NCI-H1694 treated with DMSO at 0.1 percent for 48 hours (cell line): ENCODE data around the gene CCDC14.
"Not testable (repeated sequence)": the region's sequence is repeated elsewhere in the genome, so short reads cannot be mapped to it uniquely, and the experiment has no call there.

Experiments used
- DNase-seq: peaks from one replicate; lab custom pipeline; 2025; lab: John Stamatoyannopoulos, UW

CCDC14 gene

DNA sequence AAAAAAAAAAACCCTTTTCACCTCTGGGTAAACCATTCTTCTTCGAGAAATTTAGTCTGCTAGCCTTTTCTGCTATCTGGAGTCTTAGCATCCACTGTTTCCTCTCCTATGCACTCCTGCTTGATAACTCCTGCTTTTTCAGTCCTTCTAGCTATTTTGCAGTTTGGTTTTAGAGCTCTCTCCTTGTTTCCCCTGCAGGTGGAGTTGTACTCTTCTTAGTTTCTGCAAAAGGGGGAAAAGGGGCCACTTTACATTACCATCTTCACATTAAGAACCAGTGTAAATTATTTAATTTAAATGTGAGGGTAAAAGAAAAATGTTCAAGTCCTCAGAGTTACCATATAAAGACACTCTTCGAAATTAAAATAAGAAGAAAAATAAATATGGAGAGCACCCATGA lies 53.3 kb downstream of the CCDC14 start:
- DNase-seq, result no peak

DNA sequence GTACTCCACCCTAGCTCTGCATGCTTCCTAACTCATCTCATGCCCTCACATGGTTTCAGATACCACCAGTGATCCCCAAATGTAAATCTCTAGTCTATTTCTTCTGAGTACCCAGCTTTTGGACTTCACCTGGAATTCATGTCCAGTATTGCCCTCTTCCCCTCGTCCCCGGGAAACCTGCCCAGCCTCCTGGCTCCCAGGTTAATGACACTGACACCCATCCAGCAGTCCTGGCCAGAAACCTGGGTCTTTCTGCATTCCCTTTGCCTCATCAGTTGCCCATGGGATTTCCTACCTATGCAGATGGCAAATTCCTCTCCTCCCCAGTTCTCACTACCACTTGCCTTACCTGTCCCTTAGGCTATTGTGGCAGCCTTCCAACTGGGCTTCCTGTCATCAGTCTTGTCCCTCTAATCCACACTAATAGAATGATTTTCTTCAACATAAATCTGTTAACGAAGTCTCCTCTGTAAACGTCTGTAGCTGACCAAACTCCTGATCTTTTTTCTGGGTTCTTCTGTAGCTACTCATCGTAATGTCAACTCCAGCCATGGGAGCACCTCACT lies 61.6 kb downstream of the CCDC14 start:
- no peak for DNase-seq

DNA sequence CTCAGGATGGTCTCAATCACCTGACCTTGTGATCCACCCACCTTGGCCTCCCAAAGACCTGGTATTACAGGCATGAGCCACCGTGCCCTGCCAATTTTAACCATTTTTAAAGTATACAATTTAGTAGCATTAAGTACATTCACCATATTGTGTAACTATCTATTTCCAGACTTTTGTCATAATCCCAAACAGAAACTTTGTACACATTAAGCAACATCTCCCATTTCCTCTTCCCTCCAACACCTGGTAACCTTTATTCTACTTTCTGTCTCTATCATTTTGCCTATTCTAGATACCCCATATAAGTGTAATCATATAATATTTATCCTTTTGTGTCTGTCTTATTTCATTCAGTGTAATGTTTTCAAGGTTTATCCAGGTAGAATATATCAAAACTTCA lies 68.0 kb downstream of the CCDC14 start:
- no peak for DNase-seq

DNA sequence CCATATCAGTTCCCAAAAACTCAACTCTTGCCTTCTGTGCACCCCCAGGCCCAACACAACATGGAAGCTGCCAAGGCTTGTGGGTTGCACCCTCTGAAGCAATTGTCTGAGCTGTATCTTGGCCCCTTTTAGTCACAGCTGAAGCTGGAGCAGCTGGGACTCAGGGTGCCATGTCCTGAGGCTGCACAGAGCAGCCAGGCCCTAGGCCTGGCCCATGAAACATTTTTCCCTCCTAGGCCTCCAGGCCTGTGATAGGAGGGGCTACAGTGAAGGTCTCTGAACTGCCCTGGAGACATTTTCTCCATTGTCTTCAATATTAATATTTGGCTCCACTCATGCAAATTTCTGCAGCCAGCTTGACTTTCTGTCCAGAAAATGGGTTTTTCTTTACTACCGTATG lies 68.8 kb downstream of the CCDC14 start:
- no peak for DNase-seq

DNA sequence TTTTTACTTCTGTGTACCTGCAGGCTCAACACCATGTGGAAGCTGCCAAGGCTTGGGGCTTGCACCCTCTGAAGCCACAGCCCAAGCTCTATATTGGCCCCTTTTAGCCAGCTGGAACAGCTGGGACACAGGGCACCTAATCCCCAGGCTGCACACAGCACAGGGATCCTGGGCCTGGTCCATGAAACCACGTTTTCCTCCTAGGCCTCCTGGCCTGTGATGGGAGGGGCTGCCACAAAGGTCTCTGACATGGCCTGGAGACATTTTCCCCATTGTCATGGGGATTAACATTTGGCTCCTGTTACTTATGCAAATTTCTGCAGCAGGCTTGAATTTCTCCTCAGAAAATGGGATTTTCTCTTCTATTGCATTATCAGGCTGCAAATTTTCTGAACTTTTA lies 70.0 kb downstream of the CCDC14 start:
- not testable (repeated sequence) for DNase-seq

DNA sequence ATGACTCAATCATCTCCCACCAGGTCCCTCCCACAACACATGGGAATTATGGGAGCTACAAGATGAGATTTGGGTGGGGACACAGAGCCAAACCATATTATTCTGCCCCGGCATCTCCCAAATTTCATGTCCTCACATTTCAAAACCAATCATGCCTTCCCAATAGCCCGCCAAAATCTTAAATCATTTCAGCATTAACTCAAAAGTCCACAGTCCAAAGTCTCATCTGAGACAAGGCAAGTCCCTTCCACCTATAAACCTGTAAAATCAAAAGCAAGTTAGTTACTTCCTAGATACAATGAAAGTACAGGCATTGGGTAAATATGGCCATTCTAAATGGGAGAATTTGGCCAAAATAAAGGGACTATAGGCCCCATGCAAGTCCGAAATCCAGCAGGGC lies 70.9 kb downstream of the CCDC14 start:
- DNase-seq, result not testable (repeated sequence)

DNA sequence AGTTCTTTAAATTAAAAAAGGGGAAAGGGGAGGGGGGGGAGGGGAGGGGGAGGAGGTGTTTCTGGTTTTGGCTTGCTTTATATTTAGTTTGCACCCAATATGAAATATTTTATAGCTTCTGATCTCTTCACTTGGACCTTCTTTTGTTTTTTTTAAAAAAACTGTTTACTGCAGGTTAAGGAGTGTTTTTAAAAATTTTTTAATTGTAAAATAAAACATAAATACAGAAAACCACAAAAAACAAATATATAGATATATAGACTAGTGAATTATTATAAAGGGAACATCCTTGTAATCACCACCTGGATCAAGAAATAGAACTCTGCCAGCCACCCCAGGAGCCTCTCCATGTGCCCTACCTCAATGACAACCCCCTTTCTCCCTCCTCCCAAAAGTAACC lies 76.0 kb downstream of the CCDC14 start:
- no peak for DNase-seq

DNA sequence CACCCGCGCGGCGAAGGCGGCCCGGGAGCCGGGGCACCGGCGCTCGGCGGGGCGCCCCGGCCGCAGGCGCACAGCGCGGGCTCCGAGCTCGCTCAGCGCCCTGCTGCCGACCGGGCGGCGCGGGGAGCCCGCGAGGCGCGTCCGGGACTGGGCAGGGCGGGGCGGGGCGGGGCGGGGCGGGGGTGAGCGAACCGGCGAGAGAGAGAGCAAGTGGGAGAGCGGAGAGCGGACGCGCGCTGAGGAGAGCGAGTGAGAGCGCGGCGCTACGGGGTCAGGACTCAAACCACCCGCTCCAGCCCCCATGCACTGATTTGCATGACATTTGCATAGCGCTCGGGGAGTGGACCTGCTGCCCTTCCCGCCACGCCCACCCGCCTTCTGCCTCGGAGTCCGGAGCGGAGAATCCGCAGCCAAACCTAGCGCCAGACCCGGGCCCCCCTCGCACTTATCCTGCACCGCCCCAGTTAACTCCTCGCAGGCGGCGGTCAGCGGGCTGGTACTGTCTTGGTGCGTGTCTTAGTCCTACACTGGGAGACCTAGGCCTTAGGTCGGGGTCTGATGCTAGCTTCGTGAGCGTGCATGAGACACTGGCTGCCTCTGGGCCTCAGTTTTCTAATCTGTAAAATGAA lies 76.7 kb downstream of the CCDC14 start, which contains the start of gene MYLK:
TSS of gene MYLK (minus strand) at position 130 of the 629 bp plus-strand sequence. CDS start 90,491 bp downstream, outside the sequence.
- peak; percentile 80 for DNase-seq

DNA sequence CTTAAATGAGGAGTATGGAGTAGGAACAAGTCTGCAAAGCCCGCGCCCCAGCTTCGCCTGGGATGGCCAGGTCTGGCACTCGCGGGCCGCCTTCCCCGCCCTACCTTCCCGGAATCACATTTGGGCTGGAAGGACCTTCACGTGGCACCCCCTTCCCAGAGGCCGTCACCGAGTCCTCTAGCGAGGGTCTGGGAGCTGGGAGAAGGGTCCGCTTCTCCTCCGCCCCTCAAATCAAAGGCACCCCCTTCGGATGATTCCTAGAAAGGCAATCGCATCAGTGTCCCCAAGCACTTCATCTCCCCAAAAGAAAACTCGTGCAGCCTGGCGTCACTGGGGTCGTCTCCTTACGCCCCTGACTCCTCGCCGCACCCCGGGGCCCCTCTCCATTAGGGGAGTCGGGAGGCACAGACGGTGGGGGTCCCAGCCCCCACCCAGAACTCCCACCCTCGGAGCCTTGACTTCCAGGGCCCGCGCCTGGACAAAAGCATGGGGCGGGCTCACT lies 77.3 kb downstream of the CCDC14 start:
- DNase-seq, result no peak

DNA sequence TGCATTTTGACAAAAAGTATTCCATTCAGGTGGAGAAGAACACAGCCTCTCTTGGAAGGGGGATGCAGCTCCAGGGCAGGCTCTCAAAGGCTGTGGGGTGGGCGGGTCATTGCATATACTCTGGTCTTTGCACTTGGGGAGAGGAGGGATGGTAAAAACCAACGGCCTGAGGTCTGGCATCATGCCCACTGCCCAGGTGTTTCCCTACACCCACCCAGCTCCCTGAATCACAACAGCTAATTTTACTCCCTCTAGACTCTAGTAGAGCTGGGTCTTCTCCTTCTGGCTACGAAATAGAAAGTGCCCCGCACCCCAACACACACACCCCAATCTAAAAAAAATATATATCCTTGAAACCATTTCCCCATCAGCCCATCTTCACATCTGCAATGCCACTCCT lies 77.9 kb downstream of the CCDC14 start:
- no peak for DNase-seq

DNA sequence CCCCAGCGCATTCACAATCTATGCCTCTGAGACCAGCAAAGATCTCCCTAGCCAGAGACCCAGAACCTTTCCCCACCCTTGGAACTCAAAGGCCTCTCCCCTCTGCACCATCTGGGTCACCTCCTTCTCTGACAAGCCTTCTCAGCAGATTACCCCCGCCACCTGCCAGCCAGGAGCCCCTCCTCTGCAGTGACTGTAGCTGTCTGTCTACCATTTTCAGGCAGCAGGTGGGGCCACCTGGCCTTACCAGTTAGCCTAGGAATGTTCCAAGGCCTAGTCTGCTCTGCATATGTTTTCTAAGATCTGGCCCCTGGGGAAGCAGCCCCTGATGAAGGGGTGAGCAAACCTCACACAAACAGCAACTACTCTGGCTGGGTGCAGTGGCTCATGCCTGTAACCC lies 79.3 kb downstream of the CCDC14 start:
- DNase-seq, result no peak

DNA sequence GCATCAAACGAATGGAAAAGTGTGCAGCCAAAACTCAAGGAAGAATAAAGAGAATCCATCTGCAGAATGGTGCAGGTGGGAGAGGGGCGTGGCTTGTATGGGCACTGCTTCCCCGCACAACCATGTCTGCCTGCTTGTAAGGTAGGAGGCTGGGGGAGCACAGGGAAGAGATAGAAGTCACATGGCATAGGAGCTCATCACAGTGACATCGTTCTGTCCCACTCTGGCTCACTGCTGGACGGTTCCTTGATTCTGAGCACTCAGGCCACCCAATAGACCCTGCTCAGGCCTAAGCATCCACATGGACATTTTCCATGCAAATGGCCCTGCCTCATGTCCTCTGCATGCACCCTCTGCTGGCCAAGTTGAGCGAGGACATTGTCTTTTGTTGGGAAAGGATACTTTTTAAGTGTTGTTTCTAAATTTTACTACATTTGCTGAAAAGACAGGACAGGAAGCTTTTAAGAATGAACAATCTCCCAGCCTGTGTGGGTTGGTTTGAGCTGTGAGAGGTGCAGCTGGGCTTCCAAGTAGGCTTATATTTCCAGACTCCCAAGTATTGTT lies 79.9 kb downstream of the CCDC14 start:
- no peak for DNase-seq

DNA sequence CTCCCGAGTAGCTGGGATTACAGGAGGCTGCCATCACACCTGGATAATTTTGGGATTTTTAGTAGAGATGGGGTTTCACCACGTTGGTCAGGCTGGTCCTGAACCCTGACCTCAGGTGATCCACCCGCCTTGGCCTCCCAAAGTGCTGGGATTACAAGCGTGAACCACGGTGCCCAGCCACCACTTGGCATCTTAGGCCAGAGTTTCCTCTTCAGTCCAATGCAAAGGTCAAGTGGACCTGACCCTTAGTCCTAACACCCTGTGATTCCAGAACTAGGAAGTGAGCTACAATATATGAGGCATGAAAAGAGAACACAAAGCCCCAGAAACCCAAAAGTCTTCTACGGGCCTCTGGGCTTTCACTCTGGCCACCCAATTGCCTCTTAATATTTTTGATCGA lies 82.2 kb downstream of the CCDC14 start:
- no peak for DNase-seq

DNA sequence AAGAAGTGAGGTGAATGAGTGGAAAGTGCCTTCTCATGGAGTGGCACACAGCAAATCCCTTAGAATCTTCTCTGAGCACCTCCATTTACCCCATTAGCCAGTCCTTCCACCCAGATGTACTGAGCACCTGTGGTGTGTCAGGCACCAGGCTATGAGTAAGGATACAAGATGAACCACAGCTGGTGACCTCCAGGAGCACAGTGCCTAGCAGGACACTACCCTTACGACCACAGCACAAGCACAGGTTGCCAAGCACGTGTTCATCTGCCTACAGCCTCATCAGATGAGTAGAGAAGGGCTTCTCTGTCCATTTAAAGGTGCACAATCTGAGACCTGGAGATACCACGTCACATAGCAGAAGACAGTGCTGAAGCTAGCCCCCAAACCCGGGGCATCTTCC lies 83.1 kb downstream of the CCDC14 start:
- no peak for DNase-seq

DNA sequence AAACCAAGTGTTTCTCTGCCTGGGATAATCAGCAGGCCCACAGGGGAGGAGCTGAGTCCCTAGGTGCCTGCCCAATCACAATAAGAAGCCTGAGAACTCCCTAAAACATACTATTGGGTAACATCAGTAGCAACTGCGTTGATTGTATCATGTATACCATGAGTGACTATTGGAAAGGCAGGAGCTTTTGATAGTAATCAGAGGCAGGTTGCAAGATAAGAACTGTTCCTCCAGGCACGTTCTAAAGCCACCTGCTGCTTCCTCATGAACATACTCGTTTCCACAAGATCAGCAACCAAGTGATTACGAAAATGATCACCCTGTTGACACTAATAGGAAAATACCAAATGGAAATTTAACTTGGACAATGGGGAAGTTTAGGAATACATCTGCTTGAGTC lies 83.6 kb downstream of the CCDC14 start:
- DNase-seq, result no peak

DNA sequence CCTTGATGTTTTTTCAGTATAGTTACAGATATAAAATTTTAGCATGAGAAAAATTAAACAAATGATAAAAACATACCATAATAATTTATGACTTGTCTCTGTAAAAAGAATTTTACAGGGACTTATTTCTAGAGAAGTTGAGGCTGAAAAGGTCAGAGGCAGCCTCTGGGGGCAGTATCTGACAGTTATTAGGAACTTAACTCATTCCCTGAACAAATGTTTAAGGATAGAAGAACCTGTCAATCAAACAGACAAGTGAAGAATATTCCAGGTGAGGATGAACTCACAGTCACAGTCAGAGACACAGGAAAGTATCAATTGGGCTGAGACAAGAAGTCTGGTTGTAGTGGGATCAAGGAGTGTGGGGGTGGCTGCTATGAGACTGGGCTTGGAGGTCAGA lies 84.2 kb downstream of the CCDC14 start:
- DNase-seq, result no peak

DNA sequence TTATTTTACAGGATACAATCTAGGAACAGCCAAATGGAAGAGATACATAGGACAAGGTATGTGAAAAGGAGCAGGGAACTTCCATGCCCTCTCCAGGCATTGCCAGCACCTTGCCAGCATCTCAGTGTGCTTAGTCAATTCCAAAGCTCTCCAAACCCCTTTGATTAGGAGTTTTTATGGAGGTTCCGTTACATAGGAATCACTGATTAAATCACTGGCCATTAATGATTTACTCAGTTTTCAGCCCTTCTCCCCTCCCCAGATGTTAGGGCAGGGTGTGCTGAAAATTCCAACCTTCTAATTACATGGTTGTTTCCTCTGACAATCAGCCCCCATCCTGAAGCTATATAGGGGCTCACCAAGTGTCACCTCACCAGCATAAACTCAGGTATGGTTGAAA lies 88.4 kb downstream of the CCDC14 start:
- DNase-seq, result no peak

DNA sequence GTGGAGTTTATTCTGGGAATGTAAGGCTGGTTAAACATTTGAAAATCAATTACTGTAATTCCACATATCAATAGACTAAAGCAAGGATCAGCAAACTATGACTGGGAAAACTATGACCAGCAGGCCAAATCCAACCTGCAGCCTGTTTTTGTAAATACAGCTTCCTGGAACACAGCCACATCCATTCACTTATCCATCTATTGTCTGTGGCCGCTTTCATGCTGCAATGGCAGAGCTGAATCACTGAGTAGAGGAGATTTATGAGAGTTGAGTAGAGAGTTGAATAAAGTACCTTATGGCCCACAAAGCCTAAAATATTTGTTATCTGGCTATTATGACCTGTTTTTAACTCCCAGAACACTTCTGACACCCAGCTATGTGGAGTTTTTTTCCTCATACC lies 89.1 kb downstream of the CCDC14 start:
- DNase-seq, result no peak

DNA sequence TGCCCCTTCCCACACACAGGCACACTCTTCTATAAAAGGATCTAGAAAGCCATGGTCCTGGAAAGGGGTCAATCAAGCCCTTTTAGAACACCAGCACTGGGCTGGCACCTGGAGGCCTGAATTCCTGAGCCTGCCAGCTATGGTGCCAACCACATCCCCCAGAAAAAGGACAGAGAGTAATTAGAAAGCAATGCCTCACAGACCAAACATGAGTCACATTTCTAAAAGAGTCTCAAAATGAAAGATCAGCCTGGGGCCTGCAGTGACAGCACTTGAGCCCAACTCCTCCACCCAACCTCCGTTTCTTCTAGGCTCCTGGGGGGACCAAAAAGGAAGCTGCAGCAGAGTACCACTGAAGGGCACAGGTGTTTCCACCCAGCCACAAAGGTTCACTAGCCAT lies 91.0 kb downstream of the CCDC14 start:
- no peak for DNase-seq

DNA sequence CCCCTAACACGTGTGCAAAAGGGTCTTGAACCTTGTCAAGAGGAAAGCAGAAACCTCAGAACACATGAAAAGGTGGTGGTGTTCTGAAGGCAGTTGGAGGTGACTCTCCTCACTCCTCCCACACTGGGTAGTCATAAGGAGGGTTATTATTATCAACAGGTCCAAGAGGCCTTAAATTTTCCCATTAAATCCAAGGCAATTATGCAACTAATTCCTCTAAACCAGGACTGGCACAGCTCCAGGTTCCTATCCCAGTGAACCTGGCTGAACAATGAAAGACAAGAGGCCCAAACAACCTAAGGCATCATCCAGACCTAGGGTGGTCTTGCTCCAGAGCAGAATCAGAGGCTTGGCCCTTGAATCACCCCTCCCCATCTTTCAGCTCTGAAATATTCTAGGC lies 91.9 kb downstream of the CCDC14 start:
- no peak for DNase-seq

DNA sequence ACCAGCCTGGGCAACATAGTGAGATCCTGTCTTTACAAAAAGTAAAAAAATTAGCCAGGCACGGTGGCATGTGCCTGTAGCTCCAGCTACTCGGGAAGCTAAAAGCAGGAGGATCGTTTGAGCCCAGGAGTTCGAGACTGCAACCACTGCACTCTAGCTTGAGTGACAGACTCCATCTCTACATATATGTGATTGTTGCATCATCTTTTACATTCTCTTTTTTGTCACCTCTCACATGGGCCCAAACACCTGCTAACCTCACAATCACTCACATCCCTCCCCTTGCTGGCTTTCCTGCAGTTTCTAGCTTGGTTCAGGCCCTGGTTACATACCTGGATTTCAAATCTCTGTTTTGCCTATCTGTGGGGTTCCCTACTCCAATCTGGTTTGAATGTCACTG lies 96.3 kb downstream of the CCDC14 start:
- DNase-seq, result no peak
